GM15510 (cell line): ENCODE data around the gene NDUFS6.

Experiments used
- POLR2A ChIP-seq: IDR thresholded peaks from 3 replicates; pipeline ENCODE4 v1.6.1; 2011; ENCODE audit warnings: borderline replicate concordance; ENCODE audit not compliant: insufficient read length; ENCODE audit errors: extremely low read depth

NDUFS6 gene

GRCh38 chr5:1776831-1777230 lies 24.4 kb upstream of the NDUFS6 start:
- TF ChIP-seq POLR2A, result no peak

GRCh38 chr5:1777281-1778137 lies 23.7 kb upstream of the NDUFS6 start:
- TF ChIP-seq POLR2A, result no peak

- TF ChIP-seq POLR2A, result no peak
These were observed 22.8 kb upstream of the NDUFS6 start for GRCh38 chr5:1778138-1779020.

GRCh38 chr5:1779021-1779680 lies 22.1 kb upstream of the NDUFS6 start:
- no peak for TF ChIP-seq POLR2A

GRCh38 chr5:1779782-1780613 lies 21.2 kb upstream of the NDUFS6 start:
- TF ChIP-seq POLR2A, result no peak

GRCh38 chr5:1780614-1780930 lies 20.6 kb upstream of the NDUFS6 start:
- TF ChIP-seq POLR2A, result no peak

- TF ChIP-seq POLR2A, result no peak
These were observed 20.1 kb upstream of the NDUFS6 start for GRCh38 chr5:1781107-1781506.

- no peak for TF ChIP-seq POLR2A
These were observed 19.4 kb upstream of the NDUFS6 start for GRCh38 chr5:1781726-1782384.

GRCh38 chr5:1782385-1783215 lies 18.6 kb upstream of the NDUFS6 start:
- TF ChIP-seq POLR2A, result no peak

- TF ChIP-seq POLR2A, result no peak
These were observed 18.0 kb upstream of the NDUFS6 start for GRCh38 chr5:1783216-1783554.

GRCh38 chr5:1784197-1785050 lies 16.8 kb upstream of the NDUFS6 start:
- no peak for TF ChIP-seq POLR2A

GRCh38 chr5:1785062-1785461 lies 16.1 kb upstream of the NDUFS6 start:
- no peak for TF ChIP-seq POLR2A

GRCh38 chr5:1785984-1786383 lies 15.2 kb upstream of the NDUFS6 start:
- TF ChIP-seq POLR2A, result no peak
